ENCODE results near the gene NLRC5.
A peak's percentile ranks its signal among the peaks of the same experiment; 100 is the strongest.

NLRC5 gene

GRCh38 chr16:56953006-56953405 lies 36.4 kb upstream of the NLRC5 start:
- TF ChIP-seq CTCF (IDR thresholded peaks at IDR 0.05) = no peak

- no peak for TF ChIP-seq CTCF (IDR thresholded peaks at IDR 0.05)
Measured at GRCh38 chr16:56956076-56956475, 33.3 kb upstream of the NLRC5 start.

GRCh38 chr16:56956756-56957155 lies 32.6 kb upstream of the NLRC5 start:
- TF ChIP-seq CTCF (IDR thresholded peaks at IDR 0.05) = no peak

DNA sequence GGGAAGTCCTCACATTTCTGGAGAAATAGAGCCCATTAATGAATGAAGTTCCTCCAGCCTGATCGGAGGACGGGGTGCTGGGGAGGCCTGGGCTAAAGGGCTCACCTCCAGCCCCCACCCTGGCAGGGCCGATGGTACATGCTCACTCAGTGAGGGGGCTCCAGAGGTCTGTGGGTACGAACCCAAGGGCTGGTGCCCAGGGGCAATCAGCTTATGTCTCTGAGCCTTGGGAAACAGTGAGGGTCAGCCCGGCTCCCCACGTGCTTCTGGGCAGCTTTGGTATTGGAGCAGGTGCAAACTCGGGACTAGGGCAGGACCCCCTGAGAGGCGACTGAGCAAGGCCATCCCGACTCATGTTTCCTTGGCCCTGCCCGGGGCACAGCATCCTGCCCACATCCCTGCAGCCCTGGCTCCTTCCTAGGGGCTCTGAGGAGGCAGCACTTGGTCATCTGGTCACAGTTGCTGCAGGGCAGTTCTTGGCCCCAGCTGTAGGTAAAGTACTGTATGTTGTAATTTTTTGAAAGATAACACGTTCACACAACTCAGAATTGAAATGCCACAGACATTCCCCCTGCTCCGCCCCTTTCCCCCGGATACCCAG lies 28.6 kb upstream of the NLRC5 start:
- TF ChIP-seq CTCF (IDR thresholded peaks at IDR 0.05) = no peak

DNA sequence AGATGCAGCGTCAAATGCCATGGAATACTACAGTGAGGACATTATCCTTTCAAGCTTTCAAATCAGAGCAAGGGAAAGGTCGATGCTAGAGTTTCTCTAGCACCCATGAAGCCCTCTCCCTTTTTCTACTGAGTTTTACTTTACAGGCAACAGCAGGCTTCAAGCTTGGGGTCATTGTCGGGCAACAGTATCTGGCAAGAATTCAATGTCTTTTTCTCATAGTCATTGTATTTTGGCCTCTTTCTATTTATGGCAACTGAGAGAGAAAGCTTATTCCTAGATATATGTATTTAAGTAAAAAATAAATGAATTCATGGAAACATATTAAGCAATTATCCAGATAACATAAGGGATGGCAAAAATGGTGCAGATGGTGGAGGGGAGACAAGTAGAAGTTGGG lies 28.0 kb upstream of the NLRC5 start:
- TF ChIP-seq CTCF (IDR thresholded peaks at IDR 0.05) = no peak

GRCh38 chr16:56961851-56962281 lies 27.5 kb upstream of the NLRC5 start, which contains the start of gene CETP:
CETP (plus strand) TSS chr16:56961950; CDS start chr16:56961980, 30 bp downstream.
- TF ChIP-seq CTCF (IDR thresholded peaks at IDR 0.05) = no peak

GRCh38 chr16:56964243-56965148 lies 24.9 kb upstream of the NLRC5 start:
- peak; percentile 100 for TF ChIP-seq CTCF (IDR thresholded peaks at IDR 0.05)
